Kidney (tissue), 22 donors: Measurements from ENCODE around the gene C4A. TPM values are rescaled to one million over a fixed set of nuclear protein-coding genes. Genes with fewer than 3 reads are reported as not detected.
"Not testable (repeated sequence)": the region's sequence is repeated elsewhere in the genome, so short reads cannot be mapped to it uniquely, and the experiment has no call there.

Source experiments
- DNase-seq, 5 donors: peaks; one replicate each; pipeline ENCODE4 v3.0.0-alpha.2; 2013 to 2020
- FAIRE-seq: peaks from 2 replicates; lab custom pipeline; 2012; peaks lifted over from hg19 to GRCh38; lab: Jason Lieb, UNC
- H3K27ac ChIP-seq, 2 donors: one replicate each; pipeline ENCODE4 v1.7.0; 2013; ENCODE audit warnings: low read depth in 2 of 2, low read length in 2 of 2, inconsistent platforms in 1 of 2
- H3K27me3 ChIP-seq: one replicate; pipeline ENCODE4 v1.7.1; 2013; ENCODE audit warnings: low read length, inconsistent platforms; ENCODE audit not compliant: control insufficient read depth, insufficient read depth
- H3K36me3 ChIP-seq, 3 donors: one replicate each; pipeline versions ENCODE4 v1.7.0 to v1.7.1; 2013; ENCODE audit warnings: low read length in 3 of 3, control low read depth in 1 of 3, inconsistent platforms in 1 of 3; ENCODE audit not compliant: insufficient read depth in 3 of 3, control insufficient read depth in 2 of 3
- H3K4me1 ChIP-seq, 3 donors: one replicate each; pipeline versions ENCODE4 v1.7.0 to v1.7.1; 2013; ENCODE audit warnings: low read length in 3 of 3, inconsistent platforms in 1 of 3, low read depth in 1 of 3; ENCODE audit not compliant: control insufficient read depth in 2 of 3, insufficient read depth in 2 of 3
- H3K4me3 ChIP-seq, 3 donors: one replicate each; pipeline versions ENCODE4 v1.7.0 to v1.8.1; 2013; ENCODE audit warnings: low read length in 3 of 3, control low read depth in 1 of 3, inconsistent platforms in 1 of 3
- H3K9ac ChIP-seq, 3 donors: one replicate each; pipeline versions ENCODE4 v1.7.0 to v1.7.1; 2013; ENCODE audit warnings: low read length in 3 of 3, control low read depth in 1 of 3, inconsistent platforms in 1 of 3
- H3K9me3 ChIP-seq, 3 donors: one replicate each; pipeline versions ENCODE4 v1.7.0 to v1.7.1; 2013; ENCODE audit warnings: low read length in 3 of 3, control low read depth in 1 of 3, inconsistent platforms in 1 of 3; ENCODE audit not compliant: control insufficient read depth in 2 of 3, insufficient read depth in 1 of 3
- CTCF ChIP-seq: IDR thresholded peaks from 3 replicates; pipeline ENCODE4 v1.5.1; 2012; ENCODE audit warnings: mild to moderate bottlenecking, moderate library complexity, borderline replicate concordance; ENCODE audit not compliant: insufficient read depth; ENCODE audit errors: extremely low read depth
- intact Hi-C: fragments of 100-400 bp; cut with DNase I; formaldehyde crosslinking; loops from one replicate; pipeline ENCODE4 v1.11.1; 2022
- long read RNA-seq, 10 donors: library from polyadenylated mRNA in 1 of 10; unstranded in 1 of 10; transcript quantifications; one replicate each; pipeline ENCODE4 v2.0.0 and lab custom pipeline, GENCODE V29; 2021 to 2026
- polyA plus RNA-seq: library from polyadenylated mRNA; stranded (reverse); fragments of 350-450 nt; fragmentation: Illumina TruSeq; extraction: RNeasy Lipid Tissue Mini Kit (QIAGEN cat#74804); gene quantifications from one replicate; pipeline ENCODE4 v1.2.3, GENCODE V29; 2014; ENCODE audit warnings: low read depth, low replicate concordance; ENCODE audit not compliant: insufficient read depth
- total RNA-seq: library from RNA; stranded (reverse); fragmentation: NEBNext Ultra II Directional; extraction: Animal tissue kit (Norgen Biotek cat#: 25700); gene quantifications from one replicate; pipeline ENCODE4 v1.2.1, GENCODE V29; 2021
- donor health status: control.
- donor health status: control.
- donor health status: control.
- donor health status: control.
- donor health status: control.
- donor health status: DM: yes; HTN: yes; CAD: no.
- donor health status: Normal renal cell carcinoma (clear cell type).

The C4A gene
- total RNA-seq (250 TPM), polyA plus RNA-seq (521 TPM)
- long read RNA-seq, donor 1, partial matches to known transcripts = 0 of 1 reads
- long read RNA-seq, donor 1, other reads (novel, unspliced or antisense) = 0 of 1 reads
- long read RNA-seq, donor 2, full-length matches to known transcripts = 1 of 1 reads
- long read RNA-seq, donor 2, partial matches to known transcripts = 0 of 1 reads
- long read RNA-seq, donor 2, other reads (novel, unspliced or antisense) = 0 of 1 reads
- long read RNA-seq, donor 3 = 0 reads
- long read RNA-seq, donor 4 = 0 reads
- long read RNA-seq, donor 5 = 0 reads
- long read RNA-seq, donor 6 = 0 reads
- long read RNA-seq, donor 7, partial matches to known transcripts = 26 of 40 reads
- long read RNA-seq, donor 7, other reads (novel, unspliced or antisense) = 6 of 40 reads
- long read RNA-seq, donor 8 = 0 reads
- long read RNA-seq, donor 9 = 0 reads
- long read RNA-seq, donor 10 = 0 reads

- H3K4me3 ChIP-seq, H3K27me3 ChIP-seq, H3K9ac ChIP-seq, H3K27ac ChIP-seq, FAIRE-seq, H3K36me3 ChIP-seq, H3K9me3 ChIP-seq, intact Hi-C loops, H3K4me1 ChIP-seq, DNase-seq: not testable (repeated sequence)
Observed at GRCh38 chr6:31981744-31982143, at the start of gene C4A. Gene C4A, plus strand, starts transcription at chr6:31982057. Its CDS starts 51 bp downstream, at chr6:31982108.

- intact Hi-C loops, H3K9ac ChIP-seq, H3K27me3 ChIP-seq, DNase-seq, H3K4me3 ChIP-seq, FAIRE-seq, H3K9me3 ChIP-seq, H3K4me1 ChIP-seq, H3K27ac ChIP-seq, H3K36me3 ChIP-seq: not testable (repeated sequence)
Observed at GRCh38 chr6:31932137-31932536, 49.7 kb upstream of the C4A start.

GRCh38 chr6:31933537-31933936 lies 48.3 kb upstream of the C4A start:
- H3K4me1 ChIP-seq = no peaks in the 10 kb centered on the region
- DNase-seq = no peak
- H3K4me3 ChIP-seq = no peak overlapping the region
- H3K36me3 ChIP-seq = no peaks in the 10 kb centered on the region
- intact Hi-C loops = no loop called here
- no peak overlapping the region for H3K27ac ChIP-seq
- H3K27me3 ChIP-seq = no peaks in the 10 kb centered on the region
- H3K9ac ChIP-seq = no peak overlapping the region
- no peak for TF ChIP-seq CTCF
- FAIRE-seq = no peak
- no peaks in the 10 kb centered on the region for H3K9me3 ChIP-seq

GRCh38 chr6:31935021-31935420 lies 46.8 kb upstream of the C4A start:
- DNase-seq (no peak), FAIRE-seq (no peak)
- no peaks in the 10 kb centered on the region for H3K9me3 ChIP-seq
- H3K4me1 ChIP-seq = no peaks in the 10 kb centered on the region
- no peak overlapping the region for H3K27ac ChIP-seq
- intact Hi-C loops = no loop called here
- H3K4me3 ChIP-seq = no peak overlapping the region
- H3K9ac ChIP-seq = no peak overlapping the region
- H3K27me3 ChIP-seq = no peaks in the 10 kb centered on the region
- no peaks in the 10 kb centered on the region for H3K36me3 ChIP-seq
- TF ChIP-seq CTCF = no peak
